ENCODE measurements around the gene TMEM53.

DNA sequence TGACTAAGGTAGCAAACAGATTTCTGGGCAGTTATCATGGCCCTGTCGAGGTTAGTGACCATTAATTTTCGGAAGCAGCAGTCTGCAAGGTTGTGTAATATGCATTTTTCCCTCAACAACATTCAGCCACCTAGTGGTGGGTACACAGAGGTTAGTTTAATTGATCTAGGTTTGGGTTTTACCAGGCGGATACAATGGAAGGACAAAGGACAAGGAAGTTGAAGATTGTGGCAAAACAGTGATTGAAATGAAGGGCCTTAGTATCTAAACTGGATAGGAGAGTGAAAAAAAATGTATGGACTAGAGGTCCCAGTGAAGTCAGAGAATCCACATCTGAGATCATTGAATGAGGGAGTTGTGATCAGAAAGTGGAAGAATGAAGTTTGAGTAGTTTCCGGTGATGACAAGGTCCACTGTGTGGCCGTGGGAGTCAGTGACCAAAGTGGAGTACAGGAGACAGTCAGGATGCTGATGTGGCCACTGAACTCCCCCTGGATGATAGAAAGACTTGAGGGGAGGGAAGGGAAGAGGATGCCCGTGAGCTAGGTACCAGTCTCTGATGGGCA, 3.0 kb upstream of the TMEM53 start:
- TF ChIP-seq TARDBP (IDR thresholded peaks at IDR 0.05): no peak
- TF ChIP-seq BHLHE40 (IDR thresholded peaks at IDR 0.05; ENCODE audit: borderline replicate concordance): no peak
